Psoas muscle (tissue), 8 donors: ENCODE data around the gene PTPN23. TPM values are rescaled to one million over a fixed set of nuclear protein-coding genes. Genes with fewer than 3 reads are reported as not detected.

Source experiments
- ATAC-seq, 4 donors: fragments of 200-7000 bp; cut with Tn5 transposase; one replicate each; pipeline ENCODE4 v1.9.1; 2020; ENCODE audit warnings: moderate library complexity in 3 of 4, mild to moderate bottlenecking in 2 of 4
- DNase-seq, 2 donors: peaks; one replicate each; pipeline ENCODE4 v3.0.0-alpha.2; 2020
- H3K27ac ChIP-seq: fragments of 200-600 bp; one replicate; pipeline ENCODE4 v1.8.0; 2022
- H3K27me3 ChIP-seq, 3 donors: fragments of 200-600 bp in 1 of 3; one replicate each; pipeline versions ENCODE4 v1.6.1 to v1.8.0; 2013 to 2022; ENCODE audit warnings: low read length in 2 of 3, mild to moderate bottlenecking in 2 of 3, moderate library complexity in 1 of 3; ENCODE audit not compliant: insufficient read depth in 3 of 3
- H3K36me3 ChIP-seq, 2 donors: fragments of 200-600 bp in 1 of 2; one replicate each; pipeline versions ENCODE4 v1.6.1 to v1.8.0; 2013 to 2022; ENCODE audit warnings: low read depth in 1 of 2, mild to moderate bottlenecking in 1 of 2, moderate library complexity in 1 of 2; ENCODE audit not compliant: insufficient read depth in 1 of 2
- H3K4me1 ChIP-seq: fragments of 200-600 bp; one replicate; pipeline ENCODE4 v1.8.0; 2022
- H3K4me3 ChIP-seq: fragments of 200-600 bp; one replicate; pipeline ENCODE4 v1.8.0; 2022; ENCODE audit warnings: mild to moderate bottlenecking
- H3K9me3 ChIP-seq: fragments of 200-600 bp; one replicate; pipeline ENCODE4 v1.8.0; 2022
- WGBS, 3 donors: extraction: QIAGEN DNeasy Blood & Tissue Kit; methylation state at CpG; one replicate each; pipeline versions ENCODE4 v1.1.6 to v1.1.7; 2013; 5-methylcytosine and 5-hydroxymethylcytosine counted together
- intact Hi-C, 2 donors: fragments of 100-400 bp; cut with DNase I; formaldehyde crosslinking; loops; one replicate each; pipeline versions ENCODE4 v1.11.0 to v1.14.2; 2022
- polyA plus RNA-seq, 3 donors: library from polyadenylated mRNA; stranded (reverse); fragments of 200-250 nt; gene quantifications; one replicate each; pipeline ENCODE4 v1.2.3, GENCODE V29; 2013
- total RNA-seq, 4 donors: library from RNA; stranded (reverse); fragmentation: NEBNext Ultra II Directional in 2 of 4; extraction: Animal tissue kit (Norgen Biotek cat#: 25700) in 2 of 4; gene quantifications; one replicate each; pipeline versions ENCODE4 v1.2.1 to v1.2.4, GENCODE V29; 2021 to 2023
- TF ChIP-seq, protein P1 (sequence below): fragments of 200-600 bp; IDR thresholded peaks from one replicate; pipeline ENCODE4 v1.8.0; 2022; ENCODE audit warnings: antibody characterized with exemption
- donor health status: healthy with polysubstance abuse.
- donor health status: DM: no; HTN: no; CAD: no; lungs with moderate emphysema.
- donor health status: Bipolar disorder and iron deficiency.
- donor health status: healthy.
- donor health status: DM: yes; HTN: yes; CAD: no.
- donor health status: DM: no; HTN: no; CAD: no.
- donor health status: DM: no; HTN: no; CAD: no.
- donor health status: DM: yes; HTN: yes; CAD: no.

The PTPN23 gene
- total and polyA plus RNA-seq, 7 donors = 14.3 to 47.5 (median 30.9) TPM

DNA sequence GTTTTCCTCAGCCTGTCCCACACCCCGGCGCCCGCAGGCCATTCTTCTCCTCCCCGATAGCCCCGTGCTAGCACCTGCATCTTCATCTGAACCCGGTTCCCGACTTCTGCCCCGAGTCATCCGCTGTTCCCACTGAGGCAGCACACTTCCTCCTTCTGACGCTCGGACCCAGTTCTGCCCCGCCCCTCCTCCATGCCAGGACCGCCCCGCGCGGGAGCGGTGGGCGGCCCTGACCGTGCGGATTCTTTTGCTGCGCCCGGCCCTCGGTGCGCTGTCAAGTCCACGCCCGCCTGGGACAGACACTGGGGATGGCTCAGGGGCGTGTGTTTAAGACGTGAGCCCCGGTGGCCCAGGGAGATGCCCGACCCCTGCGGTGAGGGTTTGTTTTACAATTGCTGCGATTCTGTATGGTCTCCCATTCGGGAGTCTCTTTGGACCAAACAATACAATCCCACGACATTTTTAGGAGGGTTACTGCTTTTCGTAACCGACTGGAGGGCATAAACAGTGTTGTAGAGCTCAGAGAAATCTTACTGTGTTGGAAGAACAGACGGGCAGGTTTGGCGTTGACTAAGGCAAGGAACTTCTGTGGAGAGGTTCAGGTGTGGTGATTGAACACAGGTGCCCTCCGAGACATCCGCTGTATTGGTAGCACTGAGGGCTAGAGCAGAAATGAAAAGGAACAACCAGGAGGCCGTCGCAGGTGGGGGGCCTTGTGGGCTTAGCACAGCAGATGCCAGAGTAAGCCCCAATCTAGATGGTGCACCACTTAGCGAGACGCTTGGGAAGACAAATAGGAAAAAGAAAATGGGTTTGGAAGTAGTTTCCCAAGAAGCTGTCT, 716 bp downstream of the PTPN23 start:
- Histone ChIP-seq H3K9me3 (no peaks in the 10 kb centered on the region), H3K36me3 (peaks cover 0 to 6% of the 10 kb centered on the region in 2 donors), H3K4me1 (peaks cover 39% of the 10 kb centered on the region), H3K27ac (peak overlapping the region; percentile 100), H3K4me3 (peak overlapping the region; percentile 98), H3K27me3 (no peaks in the 10 kb centered on the region)
- TF ChIP-seq, protein P1, sequence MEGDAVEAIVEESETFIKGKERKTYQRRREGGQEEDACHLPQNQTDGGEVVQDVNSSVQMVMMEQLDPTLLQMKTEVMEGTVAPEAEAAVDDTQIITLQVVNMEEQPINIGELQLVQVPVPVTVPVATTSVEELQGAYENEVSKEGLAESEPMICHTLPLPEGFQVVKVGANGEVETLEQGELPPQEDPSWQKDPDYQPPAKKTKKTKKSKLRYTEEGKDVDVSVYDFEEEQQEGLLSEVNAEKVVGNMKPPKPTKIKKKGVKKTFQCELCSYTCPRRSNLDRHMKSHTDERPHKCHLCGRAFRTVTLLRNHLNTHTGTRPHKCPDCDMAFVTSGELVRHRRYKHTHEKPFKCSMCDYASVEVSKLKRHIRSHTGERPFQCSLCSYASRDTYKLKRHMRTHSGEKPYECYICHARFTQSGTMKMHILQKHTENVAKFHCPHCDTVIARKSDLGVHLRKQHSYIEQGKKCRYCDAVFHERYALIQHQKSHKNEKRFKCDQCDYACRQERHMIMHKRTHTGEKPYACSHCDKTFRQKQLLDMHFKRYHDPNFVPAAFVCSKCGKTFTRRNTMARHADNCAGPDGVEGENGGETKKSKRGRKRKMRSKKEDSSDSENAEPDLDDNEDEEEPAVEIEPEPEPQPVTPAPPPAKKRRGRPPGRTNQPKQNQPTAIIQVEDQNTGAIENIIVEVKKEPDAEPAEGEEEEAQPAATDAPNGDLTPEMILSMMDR = no peak
- 6 to 7% (median 6%) methylated on average over 39 to 44 of the region's 44 CpGs for WGBS, 3 donors
- ATAC-seq (peak; percentile 71 to 78 (median 72)), DNase-seq (peak; percentile 88 to 92)
- intact Hi-C loops = no loop called here

DNA sequence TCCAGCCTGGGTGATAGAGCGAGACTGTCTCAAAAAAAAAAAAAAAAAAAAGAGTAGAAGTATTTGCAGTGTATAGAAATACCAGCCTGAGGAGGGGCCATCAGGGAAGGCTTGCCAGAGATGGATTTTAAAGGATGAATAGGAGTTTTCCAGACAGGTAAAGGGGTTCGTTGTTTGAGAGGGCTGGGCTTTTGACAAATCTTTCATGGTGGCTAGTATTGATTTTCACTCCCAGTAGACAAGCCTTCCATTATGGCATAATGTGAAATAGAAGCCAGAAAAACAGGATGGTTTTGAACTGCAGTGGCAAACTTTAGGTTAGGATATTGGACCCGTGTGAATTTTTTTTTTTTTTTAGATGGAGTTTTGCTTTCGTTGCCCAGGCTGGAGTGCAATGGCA, 3.6 kb downstream of the PTPN23 start:
- Histone ChIP-seq H3K9me3 (no peaks in the 10 kb centered on the region), H3K4me1 (peaks cover 36% of the 10 kb centered on the region)

DNA sequence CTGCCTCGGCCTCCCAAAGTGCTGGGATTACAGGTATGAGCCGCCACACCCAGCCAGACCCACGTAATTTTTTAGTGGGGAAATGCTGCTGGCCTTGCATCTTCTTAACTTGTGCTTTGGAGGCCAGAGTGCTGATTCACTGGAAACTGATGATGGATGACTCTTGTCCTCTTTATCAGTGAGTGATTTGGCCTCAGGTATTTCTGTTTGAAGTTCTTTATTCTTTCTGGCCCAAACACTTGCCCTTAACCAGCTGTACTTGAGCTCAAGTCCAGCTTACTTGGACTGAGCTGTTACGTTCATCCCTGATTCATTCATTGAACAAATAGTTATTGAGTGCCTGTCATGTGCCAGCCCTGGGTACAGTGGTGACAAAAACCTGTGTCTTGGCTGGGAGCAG, 4.2 kb downstream of the PTPN23 start:
- Histone ChIP-seq H3K4me3 (no peak overlapping the region), H3K36me3 (peaks cover 0 to 16% of the 10 kb centered on the region in 2 donors), H3K9me3 (no peaks in the 10 kb centered on the region), H3K27me3 (no peaks in the 10 kb centered on the region), H3K4me1 (peaks cover 32% of the 10 kb centered on the region), H3K27ac (peak overlapping the region; percentile 18)
- 84 to 89% (median 87%) methylated on average over 4 of the region's 4 CpGs for WGBS, 3 donors
- DNase-seq (no peak), ATAC-seq (no peak)
- TF ChIP-seq, protein P1 = no peak
- intact Hi-C loops = no loop called here

More for the DNA sequence above, 3.6 kb downstream of the PTPN23 start:
- intact Hi-C loops = no loop called here
- peak overlapping the region; percentile 41 for H3K27ac ChIP-seq
- no peak for ATAC-seq
- 81 to 85% (median 84%) methylated on average over 3 to 4 of the region's 4 CpGs for WGBS, 3 donors
- peaks cover 0 to 16% of the 10 kb centered on the region in 2 donors for H3K36me3 ChIP-seq
- no peak for DNase-seq
- no peaks in the 10 kb centered on the region for H3K27me3 ChIP-seq
- TF ChIP-seq, protein P1 = no peak
- H3K4me3 ChIP-seq = no peak overlapping the region

DNA sequence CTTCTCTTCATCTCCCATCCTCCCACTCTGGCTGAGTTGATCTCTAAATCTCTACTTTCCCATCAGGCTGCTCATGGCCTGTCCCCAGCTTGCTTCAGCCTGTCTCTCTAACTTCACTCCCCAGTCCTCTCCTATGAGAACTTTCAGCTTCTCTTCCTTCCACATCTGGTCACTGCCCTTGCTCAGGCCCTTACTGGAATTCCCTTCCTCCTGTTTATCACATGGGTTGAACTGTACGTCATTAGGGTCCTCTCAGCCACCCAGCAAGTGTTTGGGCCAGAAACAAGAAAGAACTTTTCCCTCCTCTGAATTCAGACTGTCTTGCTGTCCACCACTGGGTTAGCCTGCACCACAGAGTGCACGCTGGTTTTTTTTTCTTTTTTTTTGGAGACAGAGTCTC, 5.0 kb downstream of the PTPN23 start:
- peaks cover 34% of the 10 kb centered on the region for H3K4me1 ChIP-seq
- H3K36me3 ChIP-seq = peaks cover 0 to 16% of the 10 kb centered on the region in 2 donors
- intact Hi-C loops = no loop called here
- TF ChIP-seq, protein P1 = no peak
- no peak overlapping the region for H3K4me3 ChIP-seq
- no peaks in the 10 kb centered on the region for H3K9me3 ChIP-seq
- peak overlapping the region; percentile 18 for H3K27ac ChIP-seq
- DNase-seq = no peak
- ATAC-seq = no peak
- no peaks in the 10 kb centered on the region for H3K27me3 ChIP-seq
- WGBS, 3 donors = 69 to 91% (median 84%) methylated on average over 2 of the region's 2 CpGs
